K562 (cell line): ENCODE results near the gene VWA7. TPM values are rescaled to one million over a fixed set of nuclear protein-coding genes. Genes with fewer than 3 reads are reported as not detected.

Experiments
- FOXP4 ChIP-seq: sonication (generic); formaldehyde crosslinking; IDR thresholded peaks from 2 replicates; pipeline ENCODE4 v1.8.0; 2022; ENCODE audit warnings: mild to moderate bottlenecking, missing genetic modification reagents, borderline replicate concordance
- HMGXB4 ChIP-seq: sonication (generic); formaldehyde crosslinking; IDR thresholded peaks from 2 replicates; pipeline ENCODE4 v1.8.1; 2023; ENCODE audit warnings: mild to moderate bottlenecking, missing genetic modification reagents
- HNRNPUL1 ChIP-seq: fragments of 200-400 bp; formaldehyde crosslinking; IDR thresholded peaks from 2 replicates; pipeline ENCODE4 v1.6.1; 2017; ENCODE audit warnings: low read length
- ILF3 ChIP-seq: fragments of 450-650 bp; IDR thresholded peaks from 2 replicates; pipeline ENCODE4 v1.6.1; 2018; ENCODE audit warnings: antibody characterized with exemption, mild to moderate bottlenecking, moderate library complexity, borderline replicate concordance
- MGA ChIP-seq: fragments of 450-650 bp; IDR thresholded peaks from 2 replicates; pipeline ENCODE4 v1.6.1; 2016; ENCODE audit warnings: mild to moderate bottlenecking, moderate library complexity
- MLLT1 ChIP-seq, 2 experiments: fragments of 450-650 bp; IDR thresholded peaks; 2 replicates each; pipeline ENCODE4 v1.6.1; 2016
- RAD51 ChIP-seq: fragments of 450-650 bp; IDR thresholded peaks from 2 replicates; pipeline ENCODE4 v1.7.1; 2016; ENCODE audit warnings: low read depth, mild to moderate bottlenecking, borderline replicate concordance
- ZNF79 ChIP-seq: fragments of 250-450 bp; sonication (Bioruptor Pico); IDR thresholded peaks from 2 replicates; pipeline ENCODE4 v1.4.0; 2020; ENCODE audit warnings: low read depth, mild to moderate bottlenecking, moderate library complexity
- polyA plus RNA-seq, 8 experiments: library from polyadenylated mRNA; depleted of rRNA in 4 of 8; stranded (reverse) in 5 of 8; unstranded in 3 of 8; fragments of >200 nt; fragmentation: Nextera tagmentation in 2 of 8; fragmentation: Illumina TruSeq in 1 of 8; extraction: Ambion mirVana in 2 of 8; extraction: Trizol in 1 of 8; gene quantifications; 2 replicates each; pipeline versions ENCODE4 v1.2.1 to v1.2.3, GENCODE V29; 2011 to 2014; ENCODE audit warnings: inconsistent platforms in 1 of 8, missing spikeins in 1 of 8
- total RNA-seq, 7 experiments: library from RNA; depleted of rRNA in 6 of 7; stranded (reverse); fragments of >200 nt in 6 of 7; fragmentation: Illumina TruSeq in 2 of 7; extraction: Trizol in 2 of 7; gene quantifications; 2 replicates each; pipeline versions ENCODE4 v1.2.1 to v1.2.3, GENCODE V29; 2011 to 2021; ENCODE audit warnings: low replicate concordance in 1 of 7

The VWA7 gene
- total and polyA plus RNA-seq, 9 of the 15 experiments (the other 6 are each of a cell fraction or from before 2014, with no cell fraction given), result 0.18 to 2.9 (median 0.95) TPM

GRCh38 chr6:31737991-31738979 is 38.8 kb downstream of the VWA7 start (continued):
- no peak for TF ChIP-seq MGA
- TF ChIP-seq ILF3, result no peak
- TF ChIP-seq HMGXB4, result 0 out of 2 replicates have a peak, but pooled peaks have one; percentile 30
- TF ChIP-seq FOXP4 (CRISPR knock-in tag), result no peak
- peak; percentile 25; the same call in 1 of the 2 replicates for TF ChIP-seq ZNF79 (CRISPR knock-in tag)
- no peak for TF ChIP-seq MLLT1 (IDR thresholded peaks at IDR 0.05)
- TF ChIP-seq HNRNPUL1, result no peak
- no peak for TF ChIP-seq RAD51
